ENCODE results near the gene C19orf73. TPM values are rescaled to one million over a fixed set of nuclear protein-coding genes. Genes with fewer than 3 reads are reported as not detected.
A peak's percentile ranks its signal among the peaks of the same experiment; 100 is the strongest.

Gene C19orf73
- total and polyA plus RNA-seq, 2 experiments from 2014 or later = 8.1 to 9.1 TPM

DNA sequence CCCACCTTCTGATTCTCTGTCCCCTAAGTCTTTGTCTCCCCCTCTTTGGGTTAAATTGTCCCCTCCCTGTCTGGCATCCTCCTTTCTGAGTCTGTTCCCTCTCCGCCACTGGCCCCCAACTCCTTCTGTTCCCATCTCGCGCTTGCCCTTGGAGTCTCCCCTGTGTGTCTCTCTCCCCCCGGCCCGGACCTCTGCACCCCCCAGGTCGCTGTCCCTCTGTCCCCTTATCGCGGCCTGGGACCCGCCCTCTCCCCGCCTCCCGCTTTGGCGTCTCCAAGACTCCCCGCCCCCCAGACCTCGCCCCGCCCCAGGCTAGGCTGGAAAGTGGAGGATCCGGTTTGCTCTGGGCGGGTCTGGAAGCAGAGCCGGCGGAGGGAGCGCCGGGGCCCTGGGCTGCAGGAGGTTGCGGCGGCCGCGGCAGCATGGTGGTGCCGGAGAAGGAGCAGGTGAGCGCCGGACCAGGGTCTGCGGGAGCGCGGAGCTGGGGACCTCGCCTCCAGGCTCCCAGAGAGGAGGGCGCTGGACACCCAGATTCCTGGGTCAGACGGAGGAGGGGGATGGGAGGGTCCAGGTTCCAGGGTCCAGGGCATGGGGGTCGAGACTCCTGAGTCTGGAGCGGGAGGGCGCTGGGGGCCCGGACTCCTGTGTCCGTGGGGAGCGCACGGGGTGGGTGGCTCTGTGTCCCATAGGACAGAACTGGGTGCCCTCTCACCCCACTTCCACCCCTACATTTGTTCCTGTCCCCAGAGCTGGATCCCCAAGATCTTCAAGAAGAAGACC lies 38.7 kb upstream of the C19orf73 start, which contains the start of gene TRPM4:
Gene TRPM4 (plus strand): TSS at position 348 of the 780 bp plus-strand sequence. CDS start 75 bp downstream, at position 423.
- Histone ChIP-seq H3K27me3 (ENCODE audit: insufficient read depth) (peaks cover 13% of the 10 kb centered on the region), H3K9me2 (ENCODE audit: insufficient read depth) (peaks cover 12% of the 10 kb centered on the region), H4K20me1 (replicated peaks; ENCODE audit: insufficient read depth) (no peaks in the 10 kb centered on the region), H3K4me3 (peak within 1 kb of the TSS; percentile 84), H3K79me2 (replicated peaks; ENCODE audit: insufficient read depth) (no peaks in the 10 kb centered on the region), H3F3A (replicated peaks; ENCODE audit: low read depth) (no peaks in the 10 kb centered on the region), H3K36me3 (ENCODE audit: insufficient read depth) (no peaks in the 10 kb centered on the region), H2AFZ (peak within 1 kb of the TSS; percentile 87), H3K4me2 (peak within 1 kb of the TSS; percentile 87), H3K27ac (ENCODE audit: low read depth) (no peak within 1 kb of the TSS), H3K4me1 (ENCODE audit: insufficient read depth) (peaks cover 14% of the 10 kb centered on the region)
- DNase-seq (ENCODE audit: low spot score) (peak; percentile 97), ATAC-seq (peak; percentile 95)
- Mint-ChIP-seq H3K27me3 (ENCODE audit: insufficient read depth, low read depth, poor library complexity) (peaks cover 27% of the 10 kb centered on the region), H3K27ac (no peak within 1 kb of the TSS), H3K4me3 (peak within 1 kb of the TSS; percentile 73), H3K4me1 (peaks cover 32% of the 10 kb centered on the region), H3K9me3 (peaks cover 12% of the 10 kb centered on the region; the same call in 2 of the 3 replicates), H3K36me3 (ENCODE audit: low read depth) (peaks cover 11% of the 10 kb centered on the region; the same call in 2 of the 3 replicates)
- TF ChIP-seq POLR2AphosphoS5 (IDR thresholded peaks at IDR 0.05; ENCODE audit: low read depth) = peak; percentile 89
- TF ChIP-seq ZNF462 (CRISPR knock-in tag; IDR thresholded peaks at IDR 0.05) = no peak

GRCh38 chr19:49155820-49156346 lies 36.9 kb upstream of the C19orf73 start:
- Mint-ChIP-seq H3K27me3 (ENCODE audit: insufficient read depth, low read depth, poor library complexity) (peaks cover 30% of the 10 kb centered on the region), H3K4me3 (peak overlapping the region; percentile 30), H3K36me3 (ENCODE audit: low read depth) (peaks cover 11% of the 10 kb centered on the region; the same call in 2 of the 3 replicates), H3K27ac (no peak overlapping the region), H3K9me3 (peaks cover 12% of the 10 kb centered on the region), H3K4me1 (peaks cover 39% of the 10 kb centered on the region)
- H3K4me1 ChIP-seq (ENCODE audit: insufficient read depth) = peaks cover 14% of the 10 kb centered on the region
- H3K27me3 ChIP-seq (ENCODE audit: insufficient read depth) = peaks cover 13% of the 10 kb centered on the region
- DNase-seq (ENCODE audit: low spot score) (peak; percentile 37), ATAC-seq (no peak)
- no peaks in the 10 kb centered on the region for H3K79me2 ChIP-seq (replicated peaks; ENCODE audit: insufficient read depth)
- H3K27ac ChIP-seq (ENCODE audit: low read depth) = no peak overlapping the region
- H3K4me3 ChIP-seq = peak overlapping the region; percentile 39; the same call in 1 of the 2 replicates
- H3K9me2 ChIP-seq (ENCODE audit: insufficient read depth) = peaks cover 12% of the 10 kb centered on the region
- H4K20me1 ChIP-seq (replicated peaks; ENCODE audit: insufficient read depth) = no peaks in the 10 kb centered on the region
- H2AFZ ChIP-seq = no peak overlapping the region
- H3F3A ChIP-seq (replicated peaks; ENCODE audit: low read depth) = peaks cover 5% of the 10 kb centered on the region; the same call in 1 of the 2 replicates
- no peaks in the 10 kb centered on the region for H3K36me3 ChIP-seq (ENCODE audit: insufficient read depth)
- H3K4me2 ChIP-seq = peak overlapping the region; percentile 72
- TF ChIP-seq ZNF114 (CRISPR knock-in tag; IDR thresholded peaks at IDR 0.05) = no peak
- no peak for TF ChIP-seq EZH2 (IDR thresholded peaks at IDR 0.05; ENCODE audit: low read depth, unreplicated experiment)
- no peak for TF ChIP-seq NANOG (IDR thresholded peaks at IDR 0.05; ENCODE audit: borderline replicate concordance)
- TF ChIP-seq STAT1 (IDR thresholded peaks at IDR 0.05; ENCODE audit: unreplicated experiment) = no peak
- TF ChIP-seq EZH2phosphoT487 (IDR thresholded peaks at IDR 0.05; ENCODE audit: unreplicated experiment) = no peak
- no peak for TF ChIP-seq CREB1 (CRISPR knock-in tag; IDR thresholded peaks at IDR 0.05; ENCODE audit: low read depth)
- no peak for TF ChIP-seq ZNF331 (CRISPR knock-in tag; IDR thresholded peaks at IDR 0.05; ENCODE audit: low read depth)
- TF ChIP-seq JUNB (IDR thresholded peaks at IDR 0.05; ENCODE audit: unreplicated experiment) = no peak

Measured in GM23338 (cell line).